Fibroblast of lung (primary cell): ENCODE data around the gene ETV6. TPM values are rescaled to one million over a fixed set of nuclear protein-coding genes. Genes with fewer than 3 reads are reported as not detected.

ENCODE experiments used
- DNase-seq, 2 donors: peaks; one replicate each; pipeline versions ENCODE4 v3.0.0 to v3.0.0-alpha.2; 2010; ENCODE audit warnings: low read depth in 2 of 2
- H2AFZ ChIP-seq: 2 replicates; pipeline ENCODE4 v1.5.1; 2012; ENCODE audit warnings: low read length, control low read depth, inconsistent platforms
- H3K27ac ChIP-seq: 2 replicates; pipeline ENCODE4 v1.5.1; 2011; ENCODE audit warnings: low read length, control low read depth; ENCODE audit not compliant: insufficient read depth
- H3K27me3 ChIP-seq: 2 replicates; pipeline ENCODE4 v1.5.1; 2011; ENCODE audit warnings: mild to moderate bottlenecking, low read length; ENCODE audit not compliant: control insufficient read depth, insufficient read depth
- H3K36me3 ChIP-seq: 2 replicates; pipeline ENCODE4 v1.5.1; 2011; ENCODE audit warnings: low read length; ENCODE audit not compliant: control insufficient read depth, insufficient read depth
- H3K4me1 ChIP-seq: 2 replicates; pipeline ENCODE4 v1.5.1; 2011; ENCODE audit warnings: low read length; ENCODE audit not compliant: control insufficient read depth, insufficient read depth; ENCODE audit errors: extremely low read depth
- H3K4me2 ChIP-seq: 2 replicates; pipeline ENCODE4 v1.5.1; 2011; ENCODE audit warnings: low read length, control low read depth; ENCODE audit not compliant: insufficient read depth; ENCODE audit errors: extremely low read depth
- H3K4me3 ChIP-seq, 4 experiments: fragments of 200-600 bp in 1 of 4; sonication (generic) in 1 of 4; replicated peaks in 1 of 4; 2 replicates each; pipeline ENCODE4 v1.5.1; 2011 to 2016; ENCODE audit warnings: low read length in 4 of 4, low read depth in 3 of 4, mild to moderate bottlenecking in 3 of 4, control low read depth in 2 of 4, inconsistent platforms in 1 of 4, mixed read lengths in 1 of 4; ENCODE audit not compliant: insufficient read depth in 1 of 4; ENCODE audit errors: control extremely low read depth in 1 of 4
- H3K79me2 ChIP-seq: 2 replicates; pipeline ENCODE4 v1.5.1; 2012; ENCODE audit warnings: mild to moderate bottlenecking, low read length, inconsistent platforms; ENCODE audit not compliant: control insufficient read depth, insufficient read depth
- H3K9ac ChIP-seq: 2 replicates; pipeline ENCODE4 v1.5.1; 2011; ENCODE audit warnings: mild to moderate bottlenecking, low read length, control low read depth; ENCODE audit not compliant: insufficient read depth
- H3K9me3 ChIP-seq: 2 replicates; pipeline ENCODE4 v1.5.1; 2012; ENCODE audit warnings: low read depth, low read length; ENCODE audit not compliant: control insufficient read depth, insufficient read depth
- H4K20me1 ChIP-seq: 2 replicates; pipeline ENCODE4 v1.5.1; 2011; ENCODE audit warnings: low read length; ENCODE audit not compliant: control insufficient read depth, insufficient read depth; ENCODE audit errors: extremely low read depth
- EZH2 ChIP-seq: IDR thresholded peaks from 2 replicates; pipeline ENCODE4 v1.5.1; 2012; ENCODE audit warnings: low read length, control low read depth, mild to moderate bottlenecking; ENCODE audit errors: missing control alignments
- polyA plus RNA-seq, 2 donors: library from polyadenylated mRNA; depleted of rRNA in 1 of 2; stranded (reverse) in 1 of 2; unstranded in 1 of 2; fragments of >200 nt; gene quantifications; 2 replicates each; pipeline ENCODE4 v1.2.1, GENCODE V29; 2011 to 2012; ENCODE audit warnings: missing spikeins in 1 of 2
- total RNA-seq: library from RNA; depleted of rRNA; stranded (reverse); fragments of >200 nt; gene quantifications from 2 replicates; pipeline ENCODE4 v1.2.1, GENCODE V29; 2014
- TF ChIP-seq, protein P1 (sequence below), 2 donors: IDR thresholded peaks in 1 of 2; conservative IDR thresholded peaks in 1 of 2; 1 replicate in 1 of 2; 2 replicates in 1 of 2; pipeline ENCODE4 v1.5.1; 2011 to 2012; ENCODE audit warnings: low read length in 2 of 2, control low read depth in 1 of 2, inconsistent platforms in 1 of 2, low read depth in 1 of 2, mild to moderate bottlenecking in 1 of 2

ETV6 gene
- total and polyA plus RNA-seq, 2 donors (not counting 1 experiment from before 2014, with no cell fraction given) = 4.3 to 8.9 TPM

DNA sequence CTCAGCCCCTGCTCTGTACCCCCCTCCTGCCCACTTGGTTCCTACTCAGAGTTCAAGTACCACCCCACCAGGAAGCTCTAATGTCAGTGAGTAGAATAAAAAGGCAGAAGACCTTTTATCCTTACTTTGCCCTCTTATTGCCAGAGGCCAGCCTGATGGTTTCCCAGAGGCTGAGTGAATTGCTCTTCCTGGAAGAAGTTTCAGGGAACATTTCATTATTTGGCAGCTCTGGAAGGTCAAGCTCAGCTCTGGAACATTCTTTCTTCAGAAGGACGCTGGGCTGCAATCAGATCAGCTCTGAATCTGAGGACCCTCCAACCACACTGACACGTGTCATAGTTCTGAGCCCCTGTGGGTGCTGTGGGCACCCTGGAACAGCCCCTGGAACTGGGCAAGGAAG, 188.9 kb downstream of the ETV6 start:
- Histone ChIP-seq H3K36me3 (no peaks in the 10 kb centered on the region), H4K20me1 (no peaks in the 10 kb centered on the region), H3K9me3 (no peaks in the 10 kb centered on the region), H2AFZ (no peak overlapping the region), H3K4me2 (no peak overlapping the region), H3K27me3 (no peaks in the 10 kb centered on the region), H3K4me3 (no peak overlapping the region), H3K9ac (no peak overlapping the region), H3K27ac (no peak overlapping the region), H3K79me2 (no peaks in the 10 kb centered on the region), H3K4me1 (no peaks in the 10 kb centered on the region)
- TF ChIP-seq EZH2 = no peak
- TF ChIP-seq, protein P1, sequence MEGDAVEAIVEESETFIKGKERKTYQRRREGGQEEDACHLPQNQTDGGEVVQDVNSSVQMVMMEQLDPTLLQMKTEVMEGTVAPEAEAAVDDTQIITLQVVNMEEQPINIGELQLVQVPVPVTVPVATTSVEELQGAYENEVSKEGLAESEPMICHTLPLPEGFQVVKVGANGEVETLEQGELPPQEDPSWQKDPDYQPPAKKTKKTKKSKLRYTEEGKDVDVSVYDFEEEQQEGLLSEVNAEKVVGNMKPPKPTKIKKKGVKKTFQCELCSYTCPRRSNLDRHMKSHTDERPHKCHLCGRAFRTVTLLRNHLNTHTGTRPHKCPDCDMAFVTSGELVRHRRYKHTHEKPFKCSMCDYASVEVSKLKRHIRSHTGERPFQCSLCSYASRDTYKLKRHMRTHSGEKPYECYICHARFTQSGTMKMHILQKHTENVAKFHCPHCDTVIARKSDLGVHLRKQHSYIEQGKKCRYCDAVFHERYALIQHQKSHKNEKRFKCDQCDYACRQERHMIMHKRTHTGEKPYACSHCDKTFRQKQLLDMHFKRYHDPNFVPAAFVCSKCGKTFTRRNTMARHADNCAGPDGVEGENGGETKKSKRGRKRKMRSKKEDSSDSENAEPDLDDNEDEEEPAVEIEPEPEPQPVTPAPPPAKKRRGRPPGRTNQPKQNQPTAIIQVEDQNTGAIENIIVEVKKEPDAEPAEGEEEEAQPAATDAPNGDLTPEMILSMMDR (conservative IDR thresholded peaks at IDR 0.05 in 1 of 2, IDR thresholded peaks at IDR 0.05 in 1 of 2; ENCODE audit: low read depth in 1 of 2, low read length in 2 of 2) = no peak
- no peak for DNase-seq

DNA sequence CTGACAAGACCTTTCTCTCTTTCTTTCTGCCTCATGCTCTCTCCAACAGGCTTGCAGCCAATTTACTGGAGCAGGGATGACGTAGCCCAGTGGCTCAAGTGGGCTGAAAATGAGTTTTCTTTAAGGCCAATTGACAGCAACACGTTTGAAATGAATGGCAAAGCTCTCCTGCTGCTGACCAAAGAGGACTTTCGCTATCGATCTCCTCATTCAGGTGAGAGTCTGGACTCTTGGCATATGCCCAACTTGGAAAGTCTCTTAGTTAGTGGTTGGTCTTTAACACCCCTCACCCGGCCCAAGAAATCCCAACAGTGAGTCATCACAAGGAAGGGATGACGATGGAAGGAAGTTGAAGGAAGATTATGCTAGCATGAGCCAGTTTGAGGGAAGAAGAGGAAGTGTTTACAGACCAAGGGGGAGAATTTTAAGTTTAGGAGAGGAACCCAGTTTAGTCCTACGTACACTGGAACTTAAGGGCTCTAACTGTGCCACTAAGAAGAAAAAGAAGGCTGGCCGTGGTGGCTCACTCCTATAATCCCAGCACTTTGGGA, 189.7 kb downstream of the ETV6 start:
- no peak overlapping the region for H3K4me2 ChIP-seq
- no peaks in the 10 kb centered on the region for H4K20me1 ChIP-seq

DNA sequence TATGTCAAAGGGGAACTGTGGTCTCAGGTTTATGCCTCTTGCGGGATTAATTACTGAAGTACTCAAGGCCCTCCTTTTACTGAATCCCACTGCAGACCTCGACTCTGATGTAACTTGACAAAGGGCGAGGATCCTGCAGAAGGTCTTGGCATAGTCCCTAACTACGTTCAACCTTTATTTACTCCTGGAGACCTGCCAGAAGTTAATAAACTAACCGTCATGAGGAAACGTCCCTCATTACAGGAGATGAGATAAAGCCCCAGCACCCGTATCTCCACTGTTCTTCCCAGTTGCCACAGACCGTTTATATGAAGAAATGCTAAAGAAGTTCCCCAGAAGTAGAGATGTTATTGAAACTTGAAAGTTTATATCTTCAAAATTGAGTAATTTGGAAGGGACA, 190.9 kb downstream of the ETV6 start:
- Histone ChIP-seq H3K4me1 (no peaks in the 10 kb centered on the region), H3K27ac (no peak overlapping the region), H3K79me2 (no peaks in the 10 kb centered on the region), H3K4me2 (no peak overlapping the region), H4K20me1 (no peaks in the 10 kb centered on the region), H3K36me3 (no peaks in the 10 kb centered on the region), H2AFZ (no peak overlapping the region), H3K9ac (no peak overlapping the region), H3K9me3 (no peaks in the 10 kb centered on the region), H3K27me3 (no peaks in the 10 kb centered on the region), H3K4me3 (no peak overlapping the region)
- no peak for TF ChIP-seq EZH2
- DNase-seq = no peak

More for the DNA sequence above, 189.7 kb downstream of the ETV6 start:
- Histone ChIP-seq H3K4me3 (no peak overlapping the region), H3K79me2 (no peaks in the 10 kb centered on the region), H3K9ac (no peak overlapping the region), H3K27ac (peak overlapping the region; percentile 26), H2AFZ (no peak overlapping the region), H3K9me3 (no peaks in the 10 kb centered on the region), H3K36me3 (no peaks in the 10 kb centered on the region), H3K27me3 (no peaks in the 10 kb centered on the region), H3K4me1 (no peaks in the 10 kb centered on the region)
- TF ChIP-seq EZH2 = no peak
- TF ChIP-seq, protein P1 (conservative IDR thresholded peaks at IDR 0.05 in 1 of 2, IDR thresholded peaks at IDR 0.05 in 1 of 2; ENCODE audit: low read depth in 1 of 2, low read length in 2 of 2) = no peak
- DNase-seq = peak; percentile 59 to 87
